Ammon's horn (tissue), 1 donor: ENCODE results near the gene CCDC17.

Source experiments
- DNase-seq: peaks from one replicate; pipeline ENCODE4 v3.0.0-alpha.2; 2016; ENCODE audit warnings: low spot score

CCDC17 gene

GRCh38 chr1:45623972-45624371, at the start of gene CCDC17:
Gene CCDC17, minus strand, starts transcription at chr1:45624054. Its CDS starts 145 bp downstream, at chr1:45623909.
- DNase-seq = no peak

GRCh38 chr1:45669859-45670655, 46.2 kb upstream of the CCDC17 start:
- DNase-seq = no peak

- no peak for DNase-seq
Observed at GRCh38 chr1:45669379-45669778, 45.5 kb upstream of the CCDC17 start.

GRCh38 chr1:45668526-45668925, 44.7 kb upstream of the CCDC17 start:
- no peak for DNase-seq

- DNase-seq = no peak
Observed at GRCh38 chr1:45667321-45668111, 43.7 kb upstream of the CCDC17 start.

GRCh38 chr1:45666836-45667235, 43.0 kb upstream of the CCDC17 start:
- DNase-seq = no peak

GRCh38 chr1:45660336-45660735, 36.5 kb upstream of the CCDC17 start:
- DNase-seq = no peak

- no peak for DNase-seq
Observed at GRCh38 chr1:45659222-45659621, 35.4 kb upstream of the CCDC17 start.

GRCh38 chr1:45658171-45658570, 34.3 kb upstream of the CCDC17 start:
- DNase-seq = no peak

GRCh38 chr1:45656573-45657226, 32.8 kb upstream of the CCDC17 start:
- DNase-seq = no peak

GRCh38 chr1:45654540-45655280, 30.9 kb upstream of the CCDC17 start:
- DNase-seq = no peak

GRCh38 chr1:45647248-45648021, 23.6 kb upstream of the CCDC17 start:
- peak; percentile 39 for DNase-seq

GRCh38 chr1:45644661-45645060, 20.8 kb upstream of the CCDC17 start:
- no peak for DNase-seq

GRCh38 chr1:45643978-45644377, 20.1 kb upstream of the CCDC17 start:
- DNase-seq = no peak

- no peak for DNase-seq
Observed at GRCh38 chr1:45643321-45643720, 19.5 kb upstream of the CCDC17 start.

GRCh38 chr1:45640293-45640692, 16.4 kb upstream of the CCDC17 start:
- no peak for DNase-seq

- DNase-seq = no peak
Observed at GRCh38 chr1:45635211-45635610, 11.4 kb upstream of the CCDC17 start.

- no peak for DNase-seq
Observed at GRCh38 chr1:45630429-45630828, 6.6 kb upstream of the CCDC17 start.

GRCh38 chr1:45629035-45629434, 5.2 kb upstream of the CCDC17 start:
- DNase-seq = no peak

- DNase-seq = no peak
Observed at GRCh38 chr1:45622524-45623394, 1.1 kb downstream of the CCDC17 start.
